ENCODE data around the gene BPIFB3. TPM values are rescaled to one million over a fixed set of nuclear protein-coding genes. Genes with fewer than 3 reads are reported as not detected.

BPIFB3 gene
- polyA plus RNA-seq, 1 donor from 2014 or later, result not detected

DNA sequence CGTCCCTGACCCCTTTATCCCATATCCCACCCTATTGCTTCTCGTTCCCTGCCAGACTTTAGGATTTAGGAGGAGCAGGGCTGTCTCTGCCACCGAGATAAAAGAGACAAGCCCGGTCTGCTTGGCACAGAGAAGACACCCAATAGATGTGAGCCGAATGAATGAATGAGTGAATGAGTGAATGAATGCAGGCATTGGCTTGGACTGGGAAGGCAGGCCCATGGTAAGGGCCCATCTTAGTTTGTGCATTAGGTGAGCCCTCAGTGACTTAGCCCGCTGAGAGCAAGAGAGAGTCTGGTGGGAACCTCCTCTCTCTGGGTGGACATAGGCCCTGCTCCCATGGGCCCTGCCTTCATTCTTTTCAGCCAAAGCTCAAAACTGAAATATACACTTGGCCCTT lies 23.1 kb upstream of the BPIFB3 start:
- no peaks in the 10 kb centered on the region for H4K20me1 ChIP-seq (ENCODE audit: insufficient read depth)
- H2AFZ ChIP-seq (ENCODE audit: low read depth, low read length), result no peak overlapping the region
- H3K27ac ChIP-seq (ENCODE audit: low read length), result no peak overlapping the region
- H3K4me2 ChIP-seq (ENCODE audit: low read length), result no peak overlapping the region
- H3K27me3 ChIP-seq (ENCODE audit: insufficient read depth, low read depth, low read length), result no peaks in the 10 kb centered on the region
- H3K36me3 ChIP-seq (ENCODE audit: insufficient read depth, low read length), result no peaks in the 10 kb centered on the region
- TF ChIP-seq SMC3 (conservative IDR thresholded peaks at IDR 0.05; ENCODE audit: poor library complexity) (no peak), EP300 (conservative IDR thresholded peaks at IDR 0.05; ENCODE audit: poor library complexity, severe bottlenecking) (no peak), RAD21 (conservative IDR thresholded peaks at IDR 0.05) (no peak), MXI1 (conservative IDR thresholded peaks at IDR 0.05; ENCODE audit: poor library complexity, severe bottlenecking) (no peak)
- TF ChIP-seq, protein P1, sequence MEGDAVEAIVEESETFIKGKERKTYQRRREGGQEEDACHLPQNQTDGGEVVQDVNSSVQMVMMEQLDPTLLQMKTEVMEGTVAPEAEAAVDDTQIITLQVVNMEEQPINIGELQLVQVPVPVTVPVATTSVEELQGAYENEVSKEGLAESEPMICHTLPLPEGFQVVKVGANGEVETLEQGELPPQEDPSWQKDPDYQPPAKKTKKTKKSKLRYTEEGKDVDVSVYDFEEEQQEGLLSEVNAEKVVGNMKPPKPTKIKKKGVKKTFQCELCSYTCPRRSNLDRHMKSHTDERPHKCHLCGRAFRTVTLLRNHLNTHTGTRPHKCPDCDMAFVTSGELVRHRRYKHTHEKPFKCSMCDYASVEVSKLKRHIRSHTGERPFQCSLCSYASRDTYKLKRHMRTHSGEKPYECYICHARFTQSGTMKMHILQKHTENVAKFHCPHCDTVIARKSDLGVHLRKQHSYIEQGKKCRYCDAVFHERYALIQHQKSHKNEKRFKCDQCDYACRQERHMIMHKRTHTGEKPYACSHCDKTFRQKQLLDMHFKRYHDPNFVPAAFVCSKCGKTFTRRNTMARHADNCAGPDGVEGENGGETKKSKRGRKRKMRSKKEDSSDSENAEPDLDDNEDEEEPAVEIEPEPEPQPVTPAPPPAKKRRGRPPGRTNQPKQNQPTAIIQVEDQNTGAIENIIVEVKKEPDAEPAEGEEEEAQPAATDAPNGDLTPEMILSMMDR (IDR thresholded peaks at IDR 0.05; ENCODE audit: poor library complexity, severe bottlenecking), result no peak
- TF ChIP-seq, protein P2, sequence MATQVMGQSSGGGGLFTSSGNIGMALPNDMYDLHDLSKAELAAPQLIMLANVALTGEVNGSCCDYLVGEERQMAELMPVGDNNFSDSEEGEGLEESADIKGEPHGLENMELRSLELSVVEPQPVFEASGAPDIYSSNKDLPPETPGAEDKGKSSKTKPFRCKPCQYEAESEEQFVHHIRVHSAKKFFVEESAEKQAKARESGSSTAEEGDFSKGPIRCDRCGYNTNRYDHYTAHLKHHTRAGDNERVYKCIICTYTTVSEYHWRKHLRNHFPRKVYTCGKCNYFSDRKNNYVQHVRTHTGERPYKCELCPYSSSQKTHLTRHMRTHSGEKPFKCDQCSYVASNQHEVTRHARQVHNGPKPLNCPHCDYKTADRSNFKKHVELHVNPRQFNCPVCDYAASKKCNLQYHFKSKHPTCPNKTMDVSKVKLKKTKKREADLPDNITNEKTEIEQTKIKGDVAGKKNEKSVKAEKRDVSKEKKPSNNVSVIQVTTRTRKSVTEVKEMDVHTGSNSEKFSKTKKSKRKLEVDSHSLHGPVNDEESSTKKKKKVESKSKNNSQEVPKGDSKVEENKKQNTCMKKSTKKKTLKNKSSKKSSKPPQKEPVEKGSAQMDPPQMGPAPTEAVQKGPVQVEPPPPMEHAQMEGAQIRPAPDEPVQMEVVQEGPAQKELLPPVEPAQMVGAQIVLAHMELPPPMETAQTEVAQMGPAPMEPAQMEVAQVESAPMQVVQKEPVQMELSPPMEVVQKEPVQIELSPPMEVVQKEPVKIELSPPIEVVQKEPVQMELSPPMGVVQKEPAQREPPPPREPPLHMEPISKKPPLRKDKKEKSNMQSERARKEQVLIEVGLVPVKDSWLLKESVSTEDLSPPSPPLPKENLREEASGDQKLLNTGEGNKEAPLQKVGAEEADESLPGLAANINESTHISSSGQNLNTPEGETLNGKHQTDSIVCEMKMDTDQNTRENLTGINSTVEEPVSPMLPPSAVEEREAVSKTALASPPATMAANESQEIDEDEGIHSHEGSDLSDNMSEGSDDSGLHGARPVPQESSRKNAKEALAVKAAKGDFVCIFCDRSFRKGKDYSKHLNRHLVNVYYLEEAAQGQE (IDR thresholded peaks at IDR 0.05; ENCODE audit: borderline replicate concordance), result no peak
- H3F3A ChIP-seq (ENCODE audit: insufficient read depth, low read length, poor library complexity, severe bottlenecking), result no peaks in the 10 kb centered on the region
- H3K9me2 ChIP-seq (ENCODE audit: insufficient read depth, low read length), result no peaks in the 10 kb centered on the region
- H3K79me2 ChIP-seq (replicated peaks; ENCODE audit: insufficient read depth, low read length), result no peaks in the 10 kb centered on the region
- H3K9ac ChIP-seq (ENCODE audit: low read length), result no peak overlapping the region
- no peaks in the 10 kb centered on the region for H3K9me3 ChIP-seq (ENCODE audit: low read length)
- H3K4me3 ChIP-seq (ENCODE audit: low read length), result no peak overlapping the region

DNA sequence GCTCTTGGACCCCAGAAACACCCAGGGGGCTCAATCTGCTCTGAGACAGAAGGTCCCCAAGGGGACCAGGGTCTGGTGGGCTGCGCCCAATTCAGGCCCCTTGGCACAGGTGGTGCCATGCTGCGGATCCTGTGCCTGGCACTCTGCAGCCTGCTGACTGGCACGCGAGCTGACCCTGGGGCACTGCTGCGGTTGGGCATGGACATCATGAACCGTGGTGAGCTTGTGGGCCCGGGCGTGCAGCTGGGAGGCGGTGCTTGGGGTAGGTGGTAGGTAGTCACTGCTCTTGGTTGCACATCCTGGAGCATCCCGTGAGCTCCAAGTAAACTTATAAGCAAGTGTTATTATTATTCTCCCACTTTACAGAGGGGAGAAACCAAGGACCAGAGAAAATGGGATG lies 22.2 kb upstream of the BPIFB3 start, which contains the start of gene BPIFB6:
Gene BPIFB6 (plus strand): TSS at position 118 of the 400 bp plus-strand sequence. CDS start 0 bp downstream, at position 118.
- H3K27ac ChIP-seq (ENCODE audit: low read length), result no peak within 1 kb of the TSS
- no peaks in the 10 kb centered on the region for H3K9me2 ChIP-seq (ENCODE audit: insufficient read depth, low read length)
- H3K9me3 ChIP-seq (ENCODE audit: low read length), result no peaks in the 10 kb centered on the region
- no peak within 1 kb of the TSS for H3K9ac ChIP-seq (ENCODE audit: low read length)
- no peaks in the 10 kb centered on the region for H3K36me3 ChIP-seq (ENCODE audit: insufficient read depth, low read length)
- H2AFZ ChIP-seq (ENCODE audit: low read depth, low read length), result no peak within 1 kb of the TSS
- H3K79me2 ChIP-seq (replicated peaks; ENCODE audit: insufficient read depth, low read length), result no peaks in the 10 kb centered on the region
- TF ChIP-seq RAD21 (conservative IDR thresholded peaks at IDR 0.05) (no peak), TAF1 (IDR thresholded peaks at IDR 0.05; ENCODE audit: low read depth) (no peak), EP300 (conservative IDR thresholded peaks at IDR 0.05; ENCODE audit: poor library complexity, severe bottlenecking) (no peak), SMC3 (conservative IDR thresholded peaks at IDR 0.05; ENCODE audit: poor library complexity) (no peak), EZH2 (IDR thresholded peaks at IDR 0.05; ENCODE audit: borderline replicate concordance, insufficient read depth, low read length, poor library complexity, severe bottlenecking) (no peak), MXI1 (conservative IDR thresholded peaks at IDR 0.05; ENCODE audit: poor library complexity, severe bottlenecking) (no peak), POLR2AphosphoS5 (IDR thresholded peaks at IDR 0.05) (no peak)
- TF ChIP-seq, protein P1 (IDR thresholded peaks at IDR 0.05; ENCODE audit: poor library complexity, severe bottlenecking), result no peak
- TF ChIP-seq, protein P2 (IDR thresholded peaks at IDR 0.05; ENCODE audit: borderline replicate concordance), result no peak
- H3K27me3 ChIP-seq (ENCODE audit: insufficient read depth, low read depth, low read length), result no peaks in the 10 kb centered on the region
- H3K4me2 ChIP-seq (ENCODE audit: low read length), result no peak within 1 kb of the TSS
- H3K4me3 ChIP-seq (ENCODE audit: low read length), result no peak within 1 kb of the TSS
- H3F3A ChIP-seq (ENCODE audit: insufficient read depth, low read length, poor library complexity, severe bottlenecking), result no peaks in the 10 kb centered on the region
- H4K20me1 ChIP-seq (ENCODE audit: insufficient read depth), result no peaks in the 10 kb centered on the region

Measured in neural cell (in vitro differentiated cells).